HEK293T (cell line): ENCODE data around the gene SNCAIP.

ENCODE experiments used
- ARNT ChIP-seq: fragments of 450-650 bp; IDR thresholded peaks from 2 replicates; pipeline ENCODE4 v1.6.1; 2017; ENCODE audit warnings: mild to moderate bottlenecking
- ELF4 ChIP-seq: fragments of 450-650 bp; IDR thresholded peaks from 2 replicates; pipeline ENCODE4 v1.6.1; 2017; ENCODE audit warnings: antibody characterized with exemption
- FOXA1 ChIP-seq: fragments of 450-650 bp; IDR thresholded peaks from 2 replicates; pipeline ENCODE4 v1.6.1; 2016; ENCODE audit warnings: mild to moderate bottlenecking
- FOXK2 ChIP-seq: fragments of 450-650 bp; IDR thresholded peaks from 2 replicates; pipeline ENCODE4 v1.6.1; 2016; ENCODE audit warnings: mild to moderate bottlenecking
- HDGF ChIP-seq: fragments of 450-650 bp; IDR thresholded peaks from 2 replicates; pipeline ENCODE4 v1.6.1; 2017; ENCODE audit warnings: antibody characterized with exemption, borderline replicate concordance
- L3MBTL2 ChIP-seq: fragments of 450-650 bp; conservative IDR thresholded peaks from 2 replicates; pipeline ENCODE4 v1.6.1; 2016; ENCODE audit warnings: mild to moderate bottlenecking
- SP1 ChIP-seq: fragments of 450-650 bp; IDR thresholded peaks from 2 replicates; pipeline ENCODE4 v1.6.1; 2017
- SUZ12 ChIP-seq: fragments of 450-650 bp; IDR thresholded peaks from 2 replicates; pipeline ENCODE4 v1.6.1; 2016; ENCODE audit warnings: mild to moderate bottlenecking
- TARDBP ChIP-seq: fragments of 450-650 bp; IDR thresholded peaks from 2 replicates; pipeline ENCODE4 v1.6.1; 2016
- ZNF384 ChIP-seq: fragments of 450-650 bp; IDR thresholded peaks from 2 replicates; pipeline ENCODE4 v1.6.1; 2016
- TF ChIP-seq, protein P1 (sequence below): fragments of 450-650 bp; IDR thresholded peaks from 2 replicates; pipeline ENCODE4 v1.6.1; 2016

DNA sequence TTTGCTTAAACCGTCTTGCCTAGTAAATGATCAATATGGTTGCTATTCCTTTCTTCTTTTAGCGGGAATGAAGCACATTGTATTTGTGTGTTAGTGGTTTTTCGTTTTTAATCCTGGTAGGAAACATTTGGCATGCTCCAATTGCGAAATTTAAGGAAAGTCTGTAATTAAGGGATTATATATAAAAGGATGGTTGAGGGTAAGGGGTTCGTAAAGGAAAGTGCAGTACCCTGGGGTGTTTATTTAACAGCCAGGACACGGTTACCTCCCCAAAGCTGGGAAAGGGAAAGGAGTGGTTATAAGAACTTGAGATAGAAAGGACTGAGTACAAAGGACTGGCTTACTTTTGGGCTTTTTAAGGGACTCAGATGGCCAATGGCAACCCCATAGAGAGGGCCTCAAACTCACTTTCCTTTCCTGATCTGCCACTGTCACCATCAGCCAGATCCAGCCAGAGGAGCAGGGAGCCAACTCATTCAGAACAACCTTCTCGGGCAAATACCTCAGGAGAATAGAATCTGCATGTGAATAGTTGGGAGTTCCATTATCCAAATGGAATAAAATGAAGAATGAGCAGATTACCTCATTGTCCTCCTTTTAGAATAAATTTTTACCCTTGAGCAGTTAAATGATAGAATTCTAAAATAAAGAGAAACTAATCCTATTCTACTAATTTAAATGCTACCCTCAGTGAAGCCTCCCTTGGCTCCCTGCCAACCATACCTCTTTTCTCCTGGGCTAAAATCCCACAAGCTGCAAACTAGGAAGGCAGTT is 117.7 kb downstream of the SNCAIP start:
- TF ChIP-seq SP1 (no peak), TARDBP (no peak), ARNT (no peak), FOXK2 (no peak), L3MBTL2 (0 out of 2 replicates have a peak, but pooled peaks have one; percentile 23), SUZ12 (no peak), HDGF (no peak), ELF4 (no peak), FOXA1 (no peak), ZNF384 (no peak)
- TF ChIP-seq, protein P1, sequence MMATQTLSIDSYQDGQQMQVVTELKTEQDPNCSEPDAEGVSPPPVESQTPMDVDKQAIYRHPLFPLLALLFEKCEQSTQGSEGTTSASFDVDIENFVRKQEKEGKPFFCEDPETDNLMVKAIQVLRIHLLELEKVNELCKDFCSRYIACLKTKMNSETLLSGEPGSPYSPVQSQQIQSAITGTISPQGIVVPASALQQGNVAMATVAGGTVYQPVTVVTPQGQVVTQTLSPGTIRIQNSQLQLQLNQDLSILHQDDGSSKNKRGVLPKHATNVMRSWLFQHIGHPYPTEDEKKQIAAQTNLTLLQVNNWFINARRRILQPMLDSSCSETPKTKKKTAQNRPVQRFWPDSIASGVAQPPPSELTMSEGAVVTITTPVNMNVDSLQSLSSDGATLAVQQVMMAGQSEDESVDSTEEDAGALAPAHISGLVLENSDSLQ, result no peak
